Skin epidermis (tissue), 12 donors: Measurements from ENCODE around the gene ABCB6.

ENCODE experiments used
- H3K27ac ChIP-seq, 21 experiments: fragments of 200-600 bp; sonication (generic) in 11 of 21; one replicate each; pipeline ENCODE4 v1.5.0; 2020; ENCODE audit warnings: mild to moderate bottlenecking in 3 of 21, inconsistent platforms in 2 of 21, moderate library complexity in 2 of 21
- H3K4me3 ChIP-seq, 7 experiments: fragments of 200-600 bp; sonication (generic) in 2 of 7; one replicate each; pipeline ENCODE4 v1.5.0; 2020; ENCODE audit warnings: inconsistent platforms in 2 of 7, mild to moderate bottlenecking in 2 of 7, moderate library complexity in 1 of 7

ABCB6 gene

GRCh38 chr2:219176818-219177551, 41.8 kb downstream of the ABCB6 start, which contains the start of gene CNPPD1:
CNPPD1 (minus strand) TSS chr2:219176925; CDS start chr2:219176828, 97 bp downstream.
- H3K4me3 ChIP-seq, result peak within 1 kb of the TSS; percentile 65 to 99 (median 96)
- peak within 1 kb of the TSS; percentile 63 to 100 (median 98) for H3K27ac ChIP-seq

- peak overlapping the region; percentile 63 to 100 (median 98) for H3K27ac ChIP-seq
- peak overlapping the region; percentile 65 to 99 (median 96) for H3K4me3 ChIP-seq
Observed at GRCh38 chr2:219175928-219176817, 42.6 kb downstream of the ABCB6 start.

- Histone ChIP-seq H3K4me3 (peak overlapping the region in 3 of 7 experiments; percentile 65 to 99 (median 99)), H3K27ac (peak overlapping the region in 12 of 21 experiments; percentile 92 to 98 (median 98))
Observed at GRCh38 chr2:219175486-219175885, 43.3 kb downstream of the ABCB6 start.

GRCh38 chr2:219174801-219175200, 44.0 kb downstream of the ABCB6 start:
- H3K27ac ChIP-seq, result peak overlapping the region in 1 of 21 experiments; percentile 16

GRCh38 chr2:219174146-219174545, 44.6 kb downstream of the ABCB6 start:
- no peak overlapping the region for H3K4me3 ChIP-seq
- H3K27ac ChIP-seq, result no peak overlapping the region

More at GRCh38 chr2:219174801-219175200, 44.0 kb downstream of the ABCB6 start:
- H3K4me3 ChIP-seq, result no peak overlapping the region

GRCh38 chr2:219173176-219173575, 45.6 kb downstream of the ABCB6 start:
- H3K27ac ChIP-seq, result no peak overlapping the region
- H3K4me3 ChIP-seq, result no peak overlapping the region

- Histone ChIP-seq H3K27ac (peak overlapping the region in 6 of 21 experiments; percentile 47 to 71 (median 56)), H3K4me3 (no peak overlapping the region)
Observed at GRCh38 chr2:219172231-219173154, 46.3 kb downstream of the ABCB6 start.

- Histone ChIP-seq H3K4me3 (no peak overlapping the region), H3K27ac (peak overlapping the region in 12 of 21 experiments; percentile 1 to 71 (median 52))
Observed at GRCh38 chr2:219171231-219171651, 47.5 kb downstream of the ABCB6 start.

GRCh38 chr2:219169930-219170654, 48.7 kb downstream of the ABCB6 start, which contains the start of gene SLC23A3:
SLC23A3 (minus strand) TSS chr2:219170029; CDS start chr2:219169984, 45 bp downstream.
- H3K4me3 ChIP-seq, result no peak within 1 kb of the TSS
- H3K27ac ChIP-seq, result peak within 1 kb of the TSS in 3 of 21 experiments; percentile 2 to 55 (median 16)

- H3K4me3 ChIP-seq, result no peak overlapping the region
- peak overlapping the region in 1 of 21 experiments; percentile 2 for H3K27ac ChIP-seq
Observed at GRCh38 chr2:219168932-219169331, 49.8 kb downstream of the ABCB6 start.

- H3K4me3 ChIP-seq, result no peak overlapping the region
- peak overlapping the region in 1 of 21 experiments; percentile 2 for H3K27ac ChIP-seq
Observed at GRCh38 chr2:219168526-219168925, 50.2 kb downstream of the ABCB6 start.

GRCh38 chr2:219167997-219168396, 50.8 kb downstream of the ABCB6 start:
- no peak overlapping the region for H3K27ac ChIP-seq
- no peak overlapping the region for H3K4me3 ChIP-seq

GRCh38 chr2:219165058-219165911, 53.5 kb downstream of the ABCB6 start:
- H3K27ac ChIP-seq, result no peak overlapping the region
- H3K4me3 ChIP-seq, result no peak overlapping the region

- Histone ChIP-seq H3K27ac (no peak overlapping the region), H3K4me3 (no peak overlapping the region)
Observed at GRCh38 chr2:219163156-219163555, 55.6 kb downstream of the ABCB6 start.

- H3K4me3 ChIP-seq, result peak overlapping the region; percentile 50 to 73 (median 65)
Observed at GRCh38 chr2:219161097-219161496, 57.7 kb downstream of the ABCB6 start.

GRCh38 chr2:219160186-219161017, 58.4 kb downstream of the ABCB6 start, which contains the start of gene NHEJ1:
NHEJ1 (minus strand) TSS chr2:219160815; CDS start chr2:219158362, 2,453 bp downstream.
- Histone ChIP-seq H3K27ac (peak within 1 kb of the TSS; percentile 78 to 97 (median 88)), H3K4me3 (peak within 1 kb of the TSS; percentile 50 to 73 (median 65))

More at GRCh38 chr2:219161097-219161496, 57.7 kb downstream of the ABCB6 start:
- peak overlapping the region in 16 of 21 experiments; percentile 78 to 97 (median 89) for H3K27ac ChIP-seq
